ENCODE data around the gene ZBTB7C. TPM values are rescaled to one million over a fixed set of nuclear protein-coding genes. Genes with fewer than 3 reads are reported as not detected.

ZBTB7C gene
- total RNA-seq, 1 donor from 2014 or later: 1.1 TPM

DNA sequence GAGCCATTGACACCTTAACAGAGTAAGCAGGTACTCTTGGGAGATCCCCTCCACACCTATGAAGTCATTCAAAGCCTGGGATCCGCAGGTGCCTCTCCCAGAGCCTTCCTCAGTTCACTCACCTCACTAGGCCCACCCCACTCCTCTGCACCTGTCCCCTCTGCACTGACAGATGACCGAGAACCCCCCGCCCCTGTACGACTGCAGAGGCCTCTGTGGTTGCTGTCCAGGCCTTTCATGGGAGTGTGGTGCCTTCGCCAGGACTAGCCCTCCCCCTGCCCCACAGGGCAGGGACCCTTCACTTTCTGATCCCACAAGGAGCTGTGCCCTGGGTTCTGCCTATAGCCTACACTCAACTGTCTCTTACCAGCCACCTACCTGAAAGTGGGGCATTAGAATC, 238.5 kb downstream of the ZBTB7C start:
- H3K36me3 ChIP-seq (ENCODE audit: control insufficient read depth, insufficient read depth, low read length): no peaks in the 10 kb centered on the region
- TF ChIP-seq, protein P1, sequence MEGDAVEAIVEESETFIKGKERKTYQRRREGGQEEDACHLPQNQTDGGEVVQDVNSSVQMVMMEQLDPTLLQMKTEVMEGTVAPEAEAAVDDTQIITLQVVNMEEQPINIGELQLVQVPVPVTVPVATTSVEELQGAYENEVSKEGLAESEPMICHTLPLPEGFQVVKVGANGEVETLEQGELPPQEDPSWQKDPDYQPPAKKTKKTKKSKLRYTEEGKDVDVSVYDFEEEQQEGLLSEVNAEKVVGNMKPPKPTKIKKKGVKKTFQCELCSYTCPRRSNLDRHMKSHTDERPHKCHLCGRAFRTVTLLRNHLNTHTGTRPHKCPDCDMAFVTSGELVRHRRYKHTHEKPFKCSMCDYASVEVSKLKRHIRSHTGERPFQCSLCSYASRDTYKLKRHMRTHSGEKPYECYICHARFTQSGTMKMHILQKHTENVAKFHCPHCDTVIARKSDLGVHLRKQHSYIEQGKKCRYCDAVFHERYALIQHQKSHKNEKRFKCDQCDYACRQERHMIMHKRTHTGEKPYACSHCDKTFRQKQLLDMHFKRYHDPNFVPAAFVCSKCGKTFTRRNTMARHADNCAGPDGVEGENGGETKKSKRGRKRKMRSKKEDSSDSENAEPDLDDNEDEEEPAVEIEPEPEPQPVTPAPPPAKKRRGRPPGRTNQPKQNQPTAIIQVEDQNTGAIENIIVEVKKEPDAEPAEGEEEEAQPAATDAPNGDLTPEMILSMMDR (IDR thresholded peaks at IDR 0.05; ENCODE audit: insufficient read depth, low read length, poor library complexity, severe bottlenecking): no peak
- no peak overlapping the region for H3K4me3 ChIP-seq (ENCODE audit: low read depth, low read length)

DNA sequence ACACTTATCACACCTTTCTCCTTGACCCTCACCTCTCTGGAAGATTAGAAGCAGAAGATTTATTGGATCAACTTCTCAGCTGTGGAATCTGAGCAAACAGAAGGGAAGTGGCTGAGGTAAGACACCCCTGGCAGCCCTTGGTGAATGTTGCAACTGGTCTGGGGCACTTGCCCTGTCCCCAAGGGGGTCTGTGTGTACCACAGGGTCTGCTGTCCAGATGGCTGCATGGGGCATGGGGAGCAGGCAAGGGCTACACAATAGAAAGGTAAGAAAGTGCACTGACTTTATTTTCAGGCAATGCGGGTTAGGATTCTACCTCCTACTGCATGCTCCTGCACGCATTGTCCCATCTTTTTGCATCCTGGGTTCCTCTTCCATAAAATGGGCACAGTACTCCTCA, 240.3 kb downstream of the ZBTB7C start:
- TF ChIP-seq, protein P1 (IDR thresholded peaks at IDR 0.05; ENCODE audit: insufficient read depth, low read length, poor library complexity, severe bottlenecking): no peak
- no peaks in the 10 kb centered on the region for H3K36me3 ChIP-seq (ENCODE audit: control insufficient read depth, insufficient read depth, low read length)
- no peak for DNase-seq (ENCODE audit: low read depth)
- peaks cover 2% of the 10 kb centered on the region for H3K27me3 ChIP-seq (ENCODE audit: control insufficient read depth, insufficient read depth, low read length)
- no peak overlapping the region for H3K4me3 ChIP-seq (ENCODE audit: low read depth, low read length)

More for the DNA sequence above, 238.5 kb downstream of the ZBTB7C start:
- H3K27me3 ChIP-seq (ENCODE audit: control insufficient read depth, insufficient read depth, low read length): peaks cover 2% of the 10 kb centered on the region
- no peak for DNase-seq (ENCODE audit: low read depth)

DNA sequence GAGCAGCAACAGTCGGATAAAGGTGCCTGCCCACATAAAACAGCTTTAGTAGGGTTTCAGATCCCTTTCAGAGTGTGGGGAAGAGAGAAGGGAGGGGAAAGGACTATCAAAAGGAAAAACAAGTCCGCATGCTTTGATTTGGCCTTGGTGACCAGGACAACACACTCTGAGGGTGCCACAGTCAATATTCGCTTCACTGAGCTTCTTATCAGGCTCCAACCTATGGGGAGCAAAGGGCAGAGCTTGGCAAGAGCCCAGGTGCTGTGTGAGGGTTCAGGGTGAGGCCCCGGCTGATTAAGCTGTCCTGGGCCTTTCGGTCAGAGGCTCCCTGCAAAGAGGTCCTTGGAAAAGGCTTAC, 241.3 kb downstream of the ZBTB7C start:
- Histone ChIP-seq H3K36me3 (ENCODE audit: control insufficient read depth, insufficient read depth, low read length) (no peaks in the 10 kb centered on the region), H3K4me3 (ENCODE audit: low read depth, low read length) (no peak overlapping the region), H3K27me3 (ENCODE audit: control insufficient read depth, insufficient read depth, low read length) (peaks cover 2% of the 10 kb centered on the region)
- DNase-seq (ENCODE audit: low read depth): no peak
- TF ChIP-seq, protein P1 (IDR thresholded peaks at IDR 0.05; ENCODE audit: insufficient read depth, low read length, poor library complexity, severe bottlenecking): no peak

DNA sequence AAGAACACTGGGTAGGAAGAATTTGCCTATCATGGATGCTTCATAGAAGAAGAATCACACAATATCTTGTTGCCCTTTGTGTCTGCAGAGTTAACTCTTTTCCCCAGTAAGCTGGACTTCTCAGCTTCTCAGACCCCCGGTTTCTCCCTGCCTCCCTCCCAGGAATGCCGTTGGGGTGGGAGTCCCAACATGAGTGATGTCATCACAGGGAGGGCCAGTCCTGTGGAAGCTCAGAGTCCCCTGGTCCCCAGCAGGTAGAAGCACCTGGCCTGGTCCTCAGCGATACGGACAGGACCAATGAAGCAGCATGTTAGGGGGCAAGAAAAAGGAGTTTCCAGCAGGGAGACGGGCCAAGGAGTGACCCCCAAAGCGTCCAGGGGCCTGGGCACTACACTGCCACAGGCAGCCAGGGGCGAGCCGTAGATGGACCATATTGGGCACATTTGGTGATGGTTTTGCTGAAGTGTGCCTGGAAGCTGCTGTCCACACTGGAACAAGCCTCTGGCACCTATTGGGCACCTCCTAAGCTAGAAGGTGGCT, 242.8 kb downstream of the ZBTB7C start:
- TF ChIP-seq, protein P1 (IDR thresholded peaks at IDR 0.05; ENCODE audit: insufficient read depth, low read length, poor library complexity, severe bottlenecking): no peak
- Histone ChIP-seq H3K4me3 (ENCODE audit: low read depth, low read length) (no peak overlapping the region), H3K27me3 (ENCODE audit: control insufficient read depth, insufficient read depth, low read length) (peaks cover 2% of the 10 kb centered on the region), H3K36me3 (ENCODE audit: control insufficient read depth, insufficient read depth, low read length) (no peaks in the 10 kb centered on the region)
- DNase-seq (ENCODE audit: low read depth): no peak

DNA sequence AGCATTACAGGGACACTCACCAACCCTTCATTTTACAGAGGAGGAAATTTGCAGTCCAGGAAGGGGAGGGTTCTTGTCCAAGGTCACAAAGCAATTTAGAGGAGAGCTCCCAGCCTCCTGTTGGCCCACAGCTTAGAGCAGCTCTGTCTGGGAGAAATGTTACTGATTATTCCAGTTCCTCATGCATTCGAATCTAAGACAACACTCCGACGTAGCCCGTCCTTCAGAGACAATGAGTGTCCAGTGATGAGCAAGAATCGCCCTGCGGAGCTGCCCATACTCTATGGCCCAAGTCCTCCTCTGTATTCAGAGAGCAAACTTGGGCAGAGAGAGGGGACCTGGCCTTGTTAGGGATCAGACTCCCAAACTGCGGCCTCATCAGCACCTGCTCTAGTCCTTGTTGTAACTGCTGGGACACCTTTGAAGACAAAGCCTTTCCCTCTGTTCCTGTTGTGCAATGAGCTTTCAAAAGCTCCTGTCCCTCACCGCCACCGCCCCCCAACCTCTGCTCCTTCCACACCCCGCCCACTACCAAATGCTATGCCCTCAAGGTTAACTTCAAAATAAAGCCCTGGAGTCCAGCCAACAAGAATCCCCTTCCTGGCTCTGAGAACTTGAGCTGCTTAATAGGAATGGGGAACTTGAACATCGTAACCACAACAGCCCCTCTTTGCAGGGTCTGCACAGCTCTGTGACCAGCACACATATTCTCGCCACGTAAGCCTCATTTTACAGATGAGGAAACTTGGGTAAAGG, 243.9 kb downstream of the ZBTB7C start:
- H3K36me3 ChIP-seq (ENCODE audit: control insufficient read depth, insufficient read depth, low read length): no peaks in the 10 kb centered on the region
- DNase-seq (ENCODE audit: low read depth): no peak
- peaks cover 2% of the 10 kb centered on the region for H3K27me3 ChIP-seq (ENCODE audit: control insufficient read depth, insufficient read depth, low read length)
- TF ChIP-seq, protein P1 (IDR thresholded peaks at IDR 0.05; ENCODE audit: insufficient read depth, low read length, poor library complexity, severe bottlenecking): no peak
- no peak overlapping the region for H3K4me3 ChIP-seq (ENCODE audit: low read depth, low read length)

DNA sequence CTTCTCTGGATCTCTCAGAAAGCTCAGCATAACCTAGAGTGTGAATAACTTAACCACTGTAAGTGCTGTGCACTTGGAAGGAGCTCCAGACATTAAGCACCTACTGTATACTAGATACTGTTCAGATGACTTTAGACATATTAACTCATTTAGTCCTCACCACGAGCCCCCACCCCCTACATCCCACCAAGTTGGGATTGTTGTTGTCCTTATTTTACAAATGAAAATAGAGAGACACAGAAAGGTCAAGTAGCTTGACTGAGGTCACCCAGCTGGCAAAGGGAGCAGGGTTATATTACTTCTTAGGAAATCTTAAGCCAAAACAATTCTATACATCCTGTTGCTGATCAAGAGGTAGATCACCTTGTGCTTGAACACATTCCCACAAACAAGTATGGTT, 244.5 kb downstream of the ZBTB7C start:
- TF ChIP-seq, protein P1 (IDR thresholded peaks at IDR 0.05; ENCODE audit: insufficient read depth, low read length, poor library complexity, severe bottlenecking): no peak
- DNase-seq (ENCODE audit: low read depth): no peak
- no peaks in the 10 kb centered on the region for H3K27me3 ChIP-seq (ENCODE audit: control insufficient read depth, insufficient read depth, low read length)
- no peaks in the 10 kb centered on the region for H3K36me3 ChIP-seq (ENCODE audit: control insufficient read depth, insufficient read depth, low read length)
- H3K4me3 ChIP-seq (ENCODE audit: low read depth, low read length): no peak overlapping the region

Measured in kidney epithelial cell (primary cell).